PC-9 (cell line): ENCODE results near the gene AFF4. TPM values are rescaled to one million over a fixed set of nuclear protein-coding genes. Genes with fewer than 3 reads are reported as not detected.

Source experiments
- BruUV-seq: library from RNA; stranded (reverse); fragments of 400-500 nt; replicated peaks from 2 replicates; lab custom pipeline; 2021; lab: Mats Ljungman, UMichigan
- CTCF ChIA-PET: fragments of 300-600 bp; sonication (Branson Sonifier 250); formaldehyde crosslinking; loops from one replicate; lab custom pipeline; 2022; ENCODE audit warnings: antibody characterized with exemption; lab: Charles Lee
- POLR2A ChIA-PET: fragments of 300-600 bp; sonication (Branson Sonifier 250); formaldehyde crosslinking; loops from one replicate; lab custom pipeline; 2022; ENCODE audit warnings: antibody characterized with exemption; ENCODE audit not compliant: unreplicated experiment; lab: Charles Lee
- DNase-seq, 2 experiments: peaks; one replicate each; pipeline versions ENCODE4 v3.0.0 to v3.0.0-alpha.2; 2015 to 2022; ENCODE audit warnings: mixed read lengths in 1 of 2
- H2AFZ ChIP-seq: fragments of 200-600 bp; sonication (generic); 2 replicates; pipeline ENCODE4 v1.8.1; 2017; ENCODE audit warnings: antibody characterized with exemption
- H3F3A ChIP-seq: fragments of 200-600 bp; sonication (generic); 2 replicates; pipeline ENCODE4 v1.8.1; 2017; ENCODE audit warnings: antibody characterized with exemption, mild to moderate bottlenecking, low read depth; ENCODE audit not compliant: insufficient read depth
- H3K27ac ChIP-seq: fragments of 200-600 bp; sonication (generic); 2 replicates; pipeline ENCODE4 v1.6.1; 2016; ENCODE audit warnings: mixed run types
- H3K27me3 ChIP-seq: fragments of 200-600 bp; sonication (generic); 2 replicates; pipeline ENCODE4 v1.6.1; 2016; ENCODE audit warnings: low read depth, mixed run types; ENCODE audit not compliant: insufficient read depth
- H3K36me3 ChIP-seq: fragments of 200-600 bp; sonication (generic); 2 replicates; pipeline ENCODE4 v1.6.1; 2016; ENCODE audit warnings: low read depth, mixed run types
- H3K4me1 ChIP-seq: fragments of 200-600 bp; sonication (generic); replicated peaks from 2 replicates; pipeline ENCODE4 v1.6.1; 2016; ENCODE audit warnings: mixed run types; ENCODE audit not compliant: insufficient read depth
- H3K4me2 ChIP-seq: fragments of 200-600 bp; sonication (generic); 2 replicates; pipeline ENCODE4 v1.6.1; 2017; ENCODE audit warnings: mixed run types
- H3K4me3 ChIP-seq: fragments of 200-600 bp; sonication (generic); 2 replicates; pipeline ENCODE4 v1.6.1; 2016; ENCODE audit warnings: mixed run types
- H3K79me2 ChIP-seq: fragments of 200-600 bp; sonication (generic); 2 replicates; pipeline ENCODE4 v1.6.1; 2017; ENCODE audit warnings: low read depth, mixed run types
- H3K9me2 ChIP-seq: fragments of 200-600 bp; sonication (generic); 2 replicates; pipeline ENCODE4 v1.8.1; 2017; ENCODE audit warnings: mild to moderate bottlenecking; ENCODE audit not compliant: insufficient read depth
- H3K9me3 ChIP-seq: fragments of 200-600 bp; sonication (generic); 2 replicates; pipeline ENCODE4 v1.8.1; 2016; ENCODE audit warnings: low read depth; ENCODE audit not compliant: insufficient read depth
- H4K20me1 ChIP-seq: fragments of 200-600 bp; sonication (generic); 2 replicates; pipeline ENCODE4 v1.8.1; 2017; ENCODE audit not compliant: insufficient read depth
- EZH2 ChIP-seq: fragments of 200-600 bp; sonication (generic); IDR thresholded peaks from 2 replicates; pipeline ENCODE4 v1.8.0; 2017; ENCODE audit warnings: antibody characterized with exemption, low read depth
- intact Hi-C: fragments of 100-400 bp; cut with micrococcal nuclease; formaldehyde crosslinking; loops from one replicate; pipeline ENCODE4 v1.10.0; 2022; ENCODE audit not compliant: unreplicated experiment
- total RNA-seq: library from RNA; stranded (reverse); gene quantifications from 2 replicates; pipeline ENCODE4 v1.2.3, GENCODE V29; 2021
- TF ChIP-seq, protein P1 (sequence below): fragments of 200-600 bp; sonication (generic); conservative IDR thresholded peaks from 2 replicates; pipeline ENCODE4 v1.6.1; 2017; ENCODE audit warnings: mixed run types, antibody characterized with exemption, mild to moderate bottlenecking, moderate library complexity

The AFF4 gene
- total RNA-seq, 1 experiment from 2014 or later = 59.5 TPM

- no peak for TF ChIP-seq EZH2
- TF ChIP-seq, protein P1, sequence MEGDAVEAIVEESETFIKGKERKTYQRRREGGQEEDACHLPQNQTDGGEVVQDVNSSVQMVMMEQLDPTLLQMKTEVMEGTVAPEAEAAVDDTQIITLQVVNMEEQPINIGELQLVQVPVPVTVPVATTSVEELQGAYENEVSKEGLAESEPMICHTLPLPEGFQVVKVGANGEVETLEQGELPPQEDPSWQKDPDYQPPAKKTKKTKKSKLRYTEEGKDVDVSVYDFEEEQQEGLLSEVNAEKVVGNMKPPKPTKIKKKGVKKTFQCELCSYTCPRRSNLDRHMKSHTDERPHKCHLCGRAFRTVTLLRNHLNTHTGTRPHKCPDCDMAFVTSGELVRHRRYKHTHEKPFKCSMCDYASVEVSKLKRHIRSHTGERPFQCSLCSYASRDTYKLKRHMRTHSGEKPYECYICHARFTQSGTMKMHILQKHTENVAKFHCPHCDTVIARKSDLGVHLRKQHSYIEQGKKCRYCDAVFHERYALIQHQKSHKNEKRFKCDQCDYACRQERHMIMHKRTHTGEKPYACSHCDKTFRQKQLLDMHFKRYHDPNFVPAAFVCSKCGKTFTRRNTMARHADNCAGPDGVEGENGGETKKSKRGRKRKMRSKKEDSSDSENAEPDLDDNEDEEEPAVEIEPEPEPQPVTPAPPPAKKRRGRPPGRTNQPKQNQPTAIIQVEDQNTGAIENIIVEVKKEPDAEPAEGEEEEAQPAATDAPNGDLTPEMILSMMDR = no peak
- POLR2A ChIA-PET = no interaction called here
- no peak for DNase-seq
- intact Hi-C loops = no loop called here
- H3K4me2 ChIP-seq = no peak overlapping the region
- no peaks in the 10 kb centered on the region for H3K9me3 ChIP-seq
- CTCF ChIA-PET = no interaction called here
- H3K36me3 ChIP-seq = peaks cover 51% of the 10 kb centered on the region
- no peaks in the 10 kb centered on the region for H3K9me2 ChIP-seq
- H3K27me3 ChIP-seq = no peaks in the 10 kb centered on the region
- H3K4me3 ChIP-seq = no peak overlapping the region
- H4K20me1 ChIP-seq = peaks cover 10% of the 10 kb centered on the region
- H3K27ac ChIP-seq = no peak overlapping the region
- no TSS peak for BruUV-seq
- H3F3A ChIP-seq = peaks cover 44% of the 10 kb centered on the region
- H3K4me1 ChIP-seq = no peaks in the 10 kb centered on the region
- H2AFZ ChIP-seq = no peak overlapping the region
- no peaks in the 10 kb centered on the region for H3K79me2 ChIP-seq
Observed at GRCh38 chr5:132887283-132887682, 76.2 kb downstream of the AFF4 start.

DNA sequence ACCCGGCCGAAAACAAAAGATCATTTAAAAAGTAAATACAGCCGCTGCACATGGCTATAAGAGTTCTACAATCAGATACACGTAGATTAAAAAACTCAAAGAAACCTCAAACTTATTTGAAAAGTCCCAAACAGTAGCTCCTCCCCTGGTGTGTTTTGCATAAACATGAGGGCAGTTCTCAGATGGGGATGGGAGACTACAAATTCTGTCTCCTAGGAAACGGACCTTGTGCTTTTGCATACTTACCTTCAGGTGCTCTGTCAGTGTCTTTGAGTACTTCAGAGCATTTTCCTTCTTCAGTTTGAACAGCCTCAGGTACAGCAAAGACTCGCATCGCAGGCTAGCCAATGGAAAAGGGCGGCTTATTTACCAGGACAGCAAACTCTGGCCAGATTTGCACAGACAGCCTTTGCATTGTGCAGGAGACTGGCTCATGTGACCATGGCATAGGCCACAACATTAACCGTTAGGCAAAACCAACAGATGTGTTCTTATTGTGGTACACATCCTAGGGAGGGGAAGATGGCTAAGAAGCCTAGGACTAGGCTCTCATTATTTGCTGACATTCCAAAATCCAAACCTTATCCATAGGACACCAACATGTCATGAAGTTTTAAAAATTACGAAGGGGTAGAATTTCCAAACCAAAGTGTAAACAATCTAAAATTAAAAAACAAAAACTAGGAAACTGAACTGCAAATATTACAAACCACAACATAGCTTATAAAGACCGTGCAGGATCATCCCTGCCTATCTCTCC lies 77.2 kb downstream of the AFF4 start:
- Histone ChIP-seq H3K27ac (no peak overlapping the region), H3K4me3 (no peak overlapping the region), H4K20me1 (peaks cover 10% of the 10 kb centered on the region), H2AFZ (no peak overlapping the region), H3K4me2 (no peak overlapping the region), H3K9me2 (no peaks in the 10 kb centered on the region), H3F3A (peaks cover 42% of the 10 kb centered on the region), H3K79me2 (no peaks in the 10 kb centered on the region), H3K36me3 (peaks cover 53% of the 10 kb centered on the region), H3K27me3 (no peaks in the 10 kb centered on the region), H3K4me1 (no peaks in the 10 kb centered on the region), H3K9me3 (no peaks in the 10 kb centered on the region)
- intact Hi-C loops = no loop called here
- no TSS peak for BruUV-seq
- POLR2A ChIA-PET = no interaction called here
- no peak for DNase-seq
- CTCF ChIA-PET = no interaction called here
- TF ChIP-seq, protein P1 = no peak
- TF ChIP-seq EZH2 = no peak

GRCh38 chr5:132884548-132884947 lies 78.9 kb downstream of the AFF4 start:
- TF ChIP-seq, protein P1 = no peak
- TF ChIP-seq EZH2 = no peak
- no TSS peak for BruUV-seq
- POLR2A ChIA-PET = no interaction called here
- H3K27me3 ChIP-seq = no peaks in the 10 kb centered on the region
- no peaks in the 10 kb centered on the region for H3K79me2 ChIP-seq
- H3K27ac ChIP-seq = no peak overlapping the region
- H3K4me2 ChIP-seq = no peak overlapping the region
- peaks cover 58% of the 10 kb centered on the region for H3K36me3 ChIP-seq
- no peak overlapping the region for H2AFZ ChIP-seq
- H3K9me3 ChIP-seq = no peaks in the 10 kb centered on the region
- H3F3A ChIP-seq = peaks cover 49% of the 10 kb centered on the region
- intact Hi-C loops = no loop called here
- DNase-seq = no peak
- CTCF ChIA-PET = interaction anchor here (0.6 kb wide), 2 partner anchors 166 to 255 kb away, joined by 3 read pairs; no protein-coding TSS in a partner anchor
- no peaks in the 10 kb centered on the region for H3K4me1 ChIP-seq
- H3K4me3 ChIP-seq = no peak overlapping the region
- peaks cover 7% of the 10 kb centered on the region for H4K20me1 ChIP-seq
- no peaks in the 10 kb centered on the region for H3K9me2 ChIP-seq
